Measurements from ENCODE around the gene NIPSNAP3A. TPM values are rescaled to one million over a fixed set of nuclear protein-coding genes. Genes with fewer than 3 reads are reported as not detected.

NIPSNAP3A gene
- total RNA-seq, 1 experiment from 2014 or later, result 6.9 TPM

DNA sequence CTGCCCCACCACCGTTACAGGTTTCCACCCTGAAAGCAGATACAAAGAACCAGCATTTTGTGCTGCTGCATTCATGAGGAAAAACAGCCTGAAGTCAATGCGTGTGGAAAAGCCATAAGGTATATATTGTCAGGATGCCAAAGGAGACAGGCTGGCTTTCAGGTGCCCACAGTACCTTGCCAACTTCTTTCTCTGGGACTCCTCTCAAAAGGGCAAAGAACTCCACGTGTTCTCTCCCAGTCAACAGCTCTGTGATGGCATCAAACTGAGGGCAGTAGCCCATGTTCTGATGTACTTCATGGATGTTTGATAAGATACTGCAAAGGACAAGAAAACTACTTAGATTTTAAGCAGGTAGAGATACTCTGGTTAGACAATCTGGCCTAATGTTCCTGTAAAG is 40.8 kb downstream of the NIPSNAP3A start:
- Histone ChIP-seq H3K36me3 (ENCODE audit: control insufficient read depth in 1 of 2, insufficient read depth in 2 of 2, low read length in 2 of 2) (no peaks in the 10 kb centered on the region), H3K9ac (ENCODE audit: low read length) (no peak overlapping the region), H3K4me2 (ENCODE audit: low read length) (no peak overlapping the region), H3K9me3 (ENCODE audit: control insufficient read depth in 1 of 2, insufficient read depth in 1 of 2, low read depth in 1 of 2, low read length in 2 of 2) (no peaks in the 10 kb centered on the region), H4K20me1 (ENCODE audit: insufficient read depth) (no peaks in the 10 kb centered on the region), H3K4me1 (ENCODE audit: control insufficient read depth in 1 of 2, insufficient read depth in 2 of 2, low read length in 2 of 2) (no peaks in the 10 kb centered on the region), H3K27me3 (ENCODE audit: insufficient read depth, low read length) (no peaks in the 10 kb centered on the region), H3K4me3 (replicated peaks in 1 of 2; ENCODE audit: low read depth in 1 of 2, low read length in 2 of 2) (no peak overlapping the region), H2AFZ (ENCODE audit: low read depth, low read length, poor library complexity, severe bottlenecking) (no peak overlapping the region), H3K9me2 (ENCODE audit: insufficient read depth) (no peaks in the 10 kb centered on the region), H3K79me2 (ENCODE audit: insufficient read depth, low read length) (no peaks in the 10 kb centered on the region), H3K27ac (ENCODE audit: low read depth, low read length) (no peak overlapping the region)
- intact Hi-C loops (cut with micrococcal nuclease), result loop anchor here (10.0 kb wide), 1 partner anchor 747 kb away; no protein-coding TSS in a partner anchor
- CTCF ChIA-PET, result no interaction called here
- no TSS peak for BruUV-seq (replicated peaks)
- DNase-seq (ENCODE audit: low read depth, low spot score) (no peak), ATAC-seq (no peak)
- RAD21 ChIA-PET (ENCODE audit: low non-redundant PET in 1 of 2, low total read pairs in 2 of 2, uncharacterized antibody in 2 of 2, unreplicated experiment in 2 of 2), result no interaction called here
- TF ChIP-seq, protein P1, sequence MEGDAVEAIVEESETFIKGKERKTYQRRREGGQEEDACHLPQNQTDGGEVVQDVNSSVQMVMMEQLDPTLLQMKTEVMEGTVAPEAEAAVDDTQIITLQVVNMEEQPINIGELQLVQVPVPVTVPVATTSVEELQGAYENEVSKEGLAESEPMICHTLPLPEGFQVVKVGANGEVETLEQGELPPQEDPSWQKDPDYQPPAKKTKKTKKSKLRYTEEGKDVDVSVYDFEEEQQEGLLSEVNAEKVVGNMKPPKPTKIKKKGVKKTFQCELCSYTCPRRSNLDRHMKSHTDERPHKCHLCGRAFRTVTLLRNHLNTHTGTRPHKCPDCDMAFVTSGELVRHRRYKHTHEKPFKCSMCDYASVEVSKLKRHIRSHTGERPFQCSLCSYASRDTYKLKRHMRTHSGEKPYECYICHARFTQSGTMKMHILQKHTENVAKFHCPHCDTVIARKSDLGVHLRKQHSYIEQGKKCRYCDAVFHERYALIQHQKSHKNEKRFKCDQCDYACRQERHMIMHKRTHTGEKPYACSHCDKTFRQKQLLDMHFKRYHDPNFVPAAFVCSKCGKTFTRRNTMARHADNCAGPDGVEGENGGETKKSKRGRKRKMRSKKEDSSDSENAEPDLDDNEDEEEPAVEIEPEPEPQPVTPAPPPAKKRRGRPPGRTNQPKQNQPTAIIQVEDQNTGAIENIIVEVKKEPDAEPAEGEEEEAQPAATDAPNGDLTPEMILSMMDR (IDR thresholded peaks at IDR 0.05 in 2 of 3, conservative IDR thresholded peaks at IDR 0.05 in 1 of 3; ENCODE audit: borderline replicate concordance in 1 of 3, insufficient read depth in 1 of 3, low read depth in 2 of 3, low read length in 2 of 3), result no peak
- no peak for TF ChIP-seq SIN3A (IDR thresholded peaks at IDR 0.05; ENCODE audit: low read depth)
- no peak for TF ChIP-seq RAD21 (IDR thresholded peaks at IDR 0.05; ENCODE audit: low read depth)
- TF ChIP-seq SRF (IDR thresholded peaks at IDR 0.05; ENCODE audit: low read depth), result no peak
- no peak for TF ChIP-seq JUND (IDR thresholded peaks at IDR 0.05)
- no peak for TF ChIP-seq EZH2 (IDR thresholded peaks at IDR 0.05)
- TF ChIP-seq ZNF274 (IDR thresholded peaks at IDR 0.05; ENCODE audit: low read depth, low read length), result no peak
- TF ChIP-seq TCF7L2 (IDR thresholded peaks at IDR 0.05; ENCODE audit: borderline replicate concordance, extremely low read depth, insufficient read depth, insufficient read length), result no peak
- TF ChIP-seq SP1 (IDR thresholded peaks at IDR 0.05; ENCODE audit: low read depth), result no peak
- TF ChIP-seq, protein P2, sequence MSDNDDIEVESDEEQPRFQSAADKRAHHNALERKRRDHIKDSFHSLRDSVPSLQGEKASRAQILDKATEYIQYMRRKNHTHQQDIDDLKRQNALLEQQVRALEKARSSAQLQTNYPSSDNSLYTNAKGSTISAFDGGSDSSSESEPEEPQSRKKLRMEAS (IDR thresholded peaks at IDR 0.05), result no peak
- TF ChIP-seq EGR1 (IDR thresholded peaks at IDR 0.05; ENCODE audit: low read depth), result no peak
- TF ChIP-seq, protein P3, sequence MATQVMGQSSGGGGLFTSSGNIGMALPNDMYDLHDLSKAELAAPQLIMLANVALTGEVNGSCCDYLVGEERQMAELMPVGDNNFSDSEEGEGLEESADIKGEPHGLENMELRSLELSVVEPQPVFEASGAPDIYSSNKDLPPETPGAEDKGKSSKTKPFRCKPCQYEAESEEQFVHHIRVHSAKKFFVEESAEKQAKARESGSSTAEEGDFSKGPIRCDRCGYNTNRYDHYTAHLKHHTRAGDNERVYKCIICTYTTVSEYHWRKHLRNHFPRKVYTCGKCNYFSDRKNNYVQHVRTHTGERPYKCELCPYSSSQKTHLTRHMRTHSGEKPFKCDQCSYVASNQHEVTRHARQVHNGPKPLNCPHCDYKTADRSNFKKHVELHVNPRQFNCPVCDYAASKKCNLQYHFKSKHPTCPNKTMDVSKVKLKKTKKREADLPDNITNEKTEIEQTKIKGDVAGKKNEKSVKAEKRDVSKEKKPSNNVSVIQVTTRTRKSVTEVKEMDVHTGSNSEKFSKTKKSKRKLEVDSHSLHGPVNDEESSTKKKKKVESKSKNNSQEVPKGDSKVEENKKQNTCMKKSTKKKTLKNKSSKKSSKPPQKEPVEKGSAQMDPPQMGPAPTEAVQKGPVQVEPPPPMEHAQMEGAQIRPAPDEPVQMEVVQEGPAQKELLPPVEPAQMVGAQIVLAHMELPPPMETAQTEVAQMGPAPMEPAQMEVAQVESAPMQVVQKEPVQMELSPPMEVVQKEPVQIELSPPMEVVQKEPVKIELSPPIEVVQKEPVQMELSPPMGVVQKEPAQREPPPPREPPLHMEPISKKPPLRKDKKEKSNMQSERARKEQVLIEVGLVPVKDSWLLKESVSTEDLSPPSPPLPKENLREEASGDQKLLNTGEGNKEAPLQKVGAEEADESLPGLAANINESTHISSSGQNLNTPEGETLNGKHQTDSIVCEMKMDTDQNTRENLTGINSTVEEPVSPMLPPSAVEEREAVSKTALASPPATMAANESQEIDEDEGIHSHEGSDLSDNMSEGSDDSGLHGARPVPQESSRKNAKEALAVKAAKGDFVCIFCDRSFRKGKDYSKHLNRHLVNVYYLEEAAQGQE (IDR thresholded peaks at IDR 0.05; ENCODE audit: low read depth), result no peak
- no peak for TF ChIP-seq ZFX (IDR thresholded peaks at IDR 0.05)
- no peak for TF ChIP-seq YY1 (IDR thresholded peaks at IDR 0.05; ENCODE audit: extremely low read depth, insufficient replicate concordance, low read depth, low read length)
- no peak for TF ChIP-seq EZH2phosphoT487 (IDR thresholded peaks at IDR 0.05; ENCODE audit: borderline replicate concordance)
- TF ChIP-seq, protein P4, sequence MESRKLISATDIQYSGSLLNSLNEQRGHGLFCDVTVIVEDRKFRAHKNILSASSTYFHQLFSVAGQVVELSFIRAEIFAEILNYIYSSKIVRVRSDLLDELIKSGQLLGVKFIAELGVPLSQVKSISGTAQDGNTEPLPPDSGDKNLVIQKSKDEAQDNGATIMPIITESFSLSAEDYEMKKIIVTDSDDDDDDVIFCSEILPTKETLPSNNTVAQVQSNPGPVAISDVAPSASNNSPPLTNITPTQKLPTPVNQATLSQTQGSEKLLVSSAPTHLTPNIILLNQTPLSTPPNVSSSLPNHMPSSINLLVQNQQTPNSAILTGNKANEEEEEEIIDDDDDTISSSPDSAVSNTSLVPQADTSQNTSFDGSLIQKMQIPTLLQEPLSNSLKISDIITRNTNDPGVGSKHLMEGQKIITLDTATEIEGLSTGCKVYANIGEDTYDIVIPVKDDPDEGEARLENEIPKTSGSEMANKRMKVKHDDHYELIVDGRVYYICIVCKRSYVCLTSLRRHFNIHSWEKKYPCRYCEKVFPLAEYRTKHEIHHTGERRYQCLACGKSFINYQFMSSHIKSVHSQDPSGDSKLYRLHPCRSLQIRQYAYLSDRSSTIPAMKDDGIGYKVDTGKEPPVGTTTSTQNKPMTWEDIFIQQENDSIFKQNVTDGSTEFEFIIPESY (IDR thresholded peaks at IDR 0.05; ENCODE audit: extremely low read depth, insufficient replicate concordance, low read length), result no peak
- no peak for TF ChIP-seq ELF1 (IDR thresholded peaks at IDR 0.05; ENCODE audit: borderline replicate concordance, low read depth)
- no peak for TF ChIP-seq FOSL1 (IDR thresholded peaks at IDR 0.05; ENCODE audit: low read depth)
- TF ChIP-seq POLR2AphosphoS5 (IDR thresholded peaks at IDR 0.05; ENCODE audit: low read depth, low read length), result no peak
- POLR2A ChIA-PET, result no interaction called here

All from HCT116 (cell line).